SK-N-SH treated with all-trans-retinoic acid at 6 μM for 48 hours (cell line): ENCODE measurements around the gene SCNN1B.

Experiments used
- ATAC-seq: fragments of 200-7000 bp; cut with Tn5 transposase; 3 replicates; pipeline ENCODE4 v1.9.1; 2020; ENCODE audit warnings: mild to moderate bottlenecking, moderate library complexity
- ARNTL ChIP-seq: fragments of 450-650 bp; formaldehyde crosslinking; IDR thresholded peaks from 2 replicates; pipeline ENCODE4 v1.5.0; 2020; ENCODE audit warnings: low read depth, mild to moderate bottlenecking, moderate library complexity, borderline replicate concordance
- BACH2 ChIP-seq: fragments of 250-450 bp; sonication (Bioruptor Pico); IDR thresholded peaks from 2 replicates; pipeline ENCODE4 v1.9.0; 2021; ENCODE audit warnings: mild to moderate bottlenecking, borderline replicate concordance
- CSDC2 ChIP-seq: fragments of 250-450 bp; sonication (Bioruptor Pico); IDR thresholded peaks from 2 replicates; pipeline ENCODE4 v1.5.0; 2020; ENCODE audit warnings: mild to moderate bottlenecking, moderate library complexity
- CSRNP3 ChIP-seq: fragments of 250-450 bp; sonication (Bioruptor Pico); IDR thresholded peaks from 2 replicates; pipeline ENCODE4 v1.5.1; 2021; ENCODE audit warnings: mild to moderate bottlenecking, moderate library complexity
- ESRRG ChIP-seq: fragments of 250-450 bp; sonication (Bioruptor Pico); IDR thresholded peaks from 2 replicates; pipeline ENCODE4 v1.6.1; 2021; ENCODE audit warnings: mild to moderate bottlenecking
- GLIS3 ChIP-seq: fragments of 250-450 bp; sonication (Bioruptor Pico); IDR thresholded peaks from 2 replicates; pipeline ENCODE4 v1.5.0; 2020; ENCODE audit warnings: mild to moderate bottlenecking, moderate library complexity
- ISL1 ChIP-seq: fragments of 250-450 bp; sonication (Bioruptor Pico); IDR thresholded peaks from 2 replicates; pipeline ENCODE4 v2.1.2; 2022; ENCODE audit warnings: mild to moderate bottlenecking, moderate library complexity
- PPARA ChIP-seq: fragments of 250-450 bp; sonication (Bioruptor Pico); IDR thresholded peaks from 2 replicates; pipeline ENCODE4 v1.5.0; 2020; ENCODE audit warnings: mild to moderate bottlenecking, borderline replicate concordance
- RARB ChIP-seq: fragments of 250-450 bp; sonication (Bioruptor Pico); IDR thresholded peaks from 2 replicates; pipeline ENCODE4 v1.8.0; 2021; ENCODE audit warnings: mild to moderate bottlenecking, moderate library complexity
- SNAI2 ChIP-seq: fragments of 250-450 bp; sonication (Bioruptor Pico); IDR thresholded peaks from 2 replicates; pipeline ENCODE4 v1.5.0; 2020; ENCODE audit warnings: mild to moderate bottlenecking, moderate library complexity
- TCF4 ChIP-seq: fragments of 250-450 bp; sonication (Bioruptor Pico); IDR thresholded peaks from 2 replicates; pipeline ENCODE4 v1.8.0; 2021; ENCODE audit warnings: mild to moderate bottlenecking, moderate library complexity, borderline replicate concordance
- TOX ChIP-seq: fragments of 250-450 bp; sonication (Bioruptor Pico); IDR thresholded peaks from 2 replicates; pipeline ENCODE4 v1.8.0; 2021; ENCODE audit warnings: mild to moderate bottlenecking, moderate library complexity, borderline replicate concordance
- ZC3H10 ChIP-seq: fragments of 250-450 bp; sonication (Bioruptor Pico); IDR thresholded peaks from 2 replicates; pipeline ENCODE4 v1.5.1; 2021; ENCODE audit warnings: mild to moderate bottlenecking, moderate library complexity
- ZFP3 ChIP-seq: fragments of 250-450 bp; sonication (Bioruptor Pico); IDR thresholded peaks from 2 replicates; pipeline ENCODE4 v1.5.0; 2020; ENCODE audit warnings: mild to moderate bottlenecking, moderate library complexity
- ZFP30 ChIP-seq: fragments of 450-650 bp; formaldehyde crosslinking; IDR thresholded peaks from 2 replicates; pipeline ENCODE4 v1.5.0; 2022; ENCODE audit warnings: mild to moderate bottlenecking, moderate library complexity
- ZNF565 ChIP-seq: fragments of 450-650 bp; formaldehyde crosslinking; conservative IDR thresholded peaks from 2 replicates; pipeline ENCODE4 v1.5.0; 2020; ENCODE audit warnings: low read depth, mild to moderate bottlenecking, moderate library complexity
- ZNF70 ChIP-seq: fragments of 450-650 bp; formaldehyde crosslinking; IDR thresholded peaks from 2 replicates; pipeline ENCODE4 v1.5.0; 2020; ENCODE audit warnings: mild to moderate bottlenecking, moderate library complexity
- TF ChIP-seq, protein P1 (sequence below): fragments of 250-450 bp; sonication (Bioruptor Pico); IDR thresholded peaks from 2 replicates; pipeline ENCODE4 v1.5.1; 2020; ENCODE audit warnings: low read depth, mild to moderate bottlenecking, moderate library complexity
- TF ChIP-seq, protein P2 (sequence below): fragments of 250-450 bp; sonication (Bioruptor Pico); IDR thresholded peaks from 2 replicates; pipeline ENCODE4 v1.5.0; 2020; ENCODE audit warnings: mild to moderate bottlenecking, moderate library complexity
- TF ChIP-seq, protein P3 (sequence below): fragments of 250-450 bp; sonication (Bioruptor Pico); IDR thresholded peaks from 2 replicates; pipeline ENCODE4 v1.8.0; 2020; ENCODE audit warnings: mild to moderate bottlenecking, moderate library complexity, borderline replicate concordance

The SCNN1B gene

GRCh38 chr16:23367988-23368387 is 65.9 kb downstream of the SCNN1B start:
- TF ChIP-seq PPARA (CRISPR knock-in tag) (no peak), GLIS3 (CRISPR knock-in tag) (no peak), RARB (CRISPR knock-in tag) (no peak), TOX (CRISPR knock-in tag) (no peak), ZNF70 (CRISPR knock-in tag) (no peak), CSDC2 (CRISPR knock-in tag) (no peak), ZFP3 (CRISPR knock-in tag) (no peak), TCF4 (CRISPR knock-in tag) (no peak), ZFP30 (CRISPR knock-in tag) (no peak), SNAI2 (CRISPR knock-in tag) (no peak), CSRNP3 (CRISPR knock-in tag) (no peak), ZC3H10 (CRISPR knock-in tag) (no peak), BACH2 (CRISPR knock-in tag) (no peak), ARNTL (no peak), ISL1 (CRISPR knock-in tag) (no peak), ESRRG (CRISPR knock-in tag) (no peak), ZNF565 (CRISPR knock-in tag) (no peak)
- TF ChIP-seq, protein P1, sequence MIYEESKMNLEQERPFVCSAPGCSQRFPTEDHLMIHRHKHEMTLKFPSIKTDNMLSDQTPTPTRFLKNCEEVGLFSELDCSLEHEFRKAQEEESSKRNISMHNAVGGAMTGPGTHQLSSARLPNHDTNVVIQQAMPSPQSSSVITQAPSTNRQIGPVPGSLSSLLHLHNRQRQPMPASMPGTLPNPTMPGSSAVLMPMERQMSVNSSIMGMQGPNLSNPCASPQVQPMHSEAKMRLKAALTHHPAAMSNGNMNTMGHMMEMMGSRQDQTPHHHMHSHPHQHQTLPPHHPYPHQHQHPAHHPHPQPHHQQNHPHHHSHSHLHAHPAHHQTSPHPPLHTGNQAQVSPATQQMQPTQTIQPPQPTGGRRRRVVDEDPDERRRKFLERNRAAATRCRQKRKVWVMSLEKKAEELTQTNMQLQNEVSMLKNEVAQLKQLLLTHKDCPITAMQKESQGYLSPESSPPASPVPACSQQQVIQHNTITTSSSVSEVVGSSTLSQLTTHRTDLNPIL (CRISPR knock-in tag), result no peak
- TF ChIP-seq, protein P2, sequence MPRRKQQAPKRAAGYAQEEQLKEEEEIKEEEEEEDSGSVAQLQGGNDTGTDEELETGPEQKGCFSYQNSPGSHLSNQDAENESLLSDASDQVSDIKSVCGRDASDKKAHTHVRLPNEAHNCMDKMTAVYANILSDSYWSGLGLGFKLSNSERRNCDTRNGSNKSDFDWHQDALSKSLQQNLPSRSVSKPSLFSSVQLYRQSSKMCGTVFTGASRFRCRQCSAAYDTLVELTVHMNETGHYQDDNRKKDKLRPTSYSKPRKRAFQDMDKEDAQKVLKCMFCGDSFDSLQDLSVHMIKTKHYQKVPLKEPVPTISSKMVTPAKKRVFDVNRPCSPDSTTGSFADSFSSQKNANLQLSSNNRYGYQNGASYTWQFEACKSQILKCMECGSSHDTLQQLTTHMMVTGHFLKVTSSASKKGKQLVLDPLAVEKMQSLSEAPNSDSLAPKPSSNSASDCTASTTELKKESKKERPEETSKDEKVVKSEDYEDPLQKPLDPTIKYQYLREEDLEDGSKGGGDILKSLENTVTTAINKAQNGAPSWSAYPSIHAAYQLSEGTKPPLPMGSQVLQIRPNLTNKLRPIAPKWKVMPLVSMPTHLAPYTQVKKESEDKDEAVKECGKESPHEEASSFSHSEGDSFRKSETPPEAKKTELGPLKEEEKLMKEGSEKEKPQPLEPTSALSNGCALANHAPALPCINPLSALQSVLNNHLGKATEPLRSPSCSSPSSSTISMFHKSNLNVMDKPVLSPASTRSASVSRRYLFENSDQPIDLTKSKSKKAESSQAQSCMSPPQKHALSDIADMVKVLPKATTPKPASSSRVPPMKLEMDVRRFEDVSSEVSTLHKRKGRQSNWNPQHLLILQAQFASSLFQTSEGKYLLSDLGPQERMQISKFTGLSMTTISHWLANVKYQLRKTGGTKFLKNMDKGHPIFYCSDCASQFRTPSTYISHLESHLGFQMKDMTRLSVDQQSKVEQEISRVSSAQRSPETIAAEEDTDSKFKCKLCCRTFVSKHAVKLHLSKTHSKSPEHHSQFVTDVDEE (CRISPR knock-in tag), result no peak
- TF ChIP-seq, protein P3, sequence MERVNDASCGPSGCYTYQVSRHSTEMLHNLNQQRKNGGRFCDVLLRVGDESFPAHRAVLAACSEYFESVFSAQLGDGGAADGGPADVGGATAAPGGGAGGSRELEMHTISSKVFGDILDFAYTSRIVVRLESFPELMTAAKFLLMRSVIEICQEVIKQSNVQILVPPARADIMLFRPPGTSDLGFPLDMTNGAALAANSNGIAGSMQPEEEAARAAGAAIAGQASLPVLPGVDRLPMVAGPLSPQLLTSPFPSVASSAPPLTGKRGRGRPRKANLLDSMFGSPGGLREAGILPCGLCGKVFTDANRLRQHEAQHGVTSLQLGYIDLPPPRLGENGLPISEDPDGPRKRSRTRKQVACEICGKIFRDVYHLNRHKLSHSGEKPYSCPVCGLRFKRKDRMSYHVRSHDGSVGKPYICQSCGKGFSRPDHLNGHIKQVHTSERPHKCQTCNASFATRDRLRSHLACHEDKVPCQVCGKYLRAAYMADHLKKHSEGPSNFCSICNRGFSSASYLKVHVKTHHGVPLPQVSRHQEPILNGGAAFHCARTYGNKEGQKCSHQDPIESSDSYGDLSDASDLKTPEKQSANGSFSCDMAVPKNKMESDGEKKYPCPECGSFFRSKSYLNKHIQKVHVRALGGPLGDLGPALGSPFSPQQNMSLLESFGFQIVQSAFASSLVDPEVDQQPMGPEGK, result no peak
- TF ChIP-seq, all 23 proteins: peak for 0

GRCh38 chr16:23368469-23368868 is 66.4 kb downstream of the SCNN1B start:
- ATAC-seq, result no peak
- TF ChIP-seq RARB (CRISPR knock-in tag) (no peak), ESRRG (CRISPR knock-in tag) (no peak), PPARA (CRISPR knock-in tag) (no peak), ZNF70 (CRISPR knock-in tag) (no peak)
- TF ChIP-seq, protein P3, result no peak

More at GRCh38 chr16:23367988-23368387, 65.9 kb downstream of the SCNN1B start:
- ATAC-seq, result no peak

DNA sequence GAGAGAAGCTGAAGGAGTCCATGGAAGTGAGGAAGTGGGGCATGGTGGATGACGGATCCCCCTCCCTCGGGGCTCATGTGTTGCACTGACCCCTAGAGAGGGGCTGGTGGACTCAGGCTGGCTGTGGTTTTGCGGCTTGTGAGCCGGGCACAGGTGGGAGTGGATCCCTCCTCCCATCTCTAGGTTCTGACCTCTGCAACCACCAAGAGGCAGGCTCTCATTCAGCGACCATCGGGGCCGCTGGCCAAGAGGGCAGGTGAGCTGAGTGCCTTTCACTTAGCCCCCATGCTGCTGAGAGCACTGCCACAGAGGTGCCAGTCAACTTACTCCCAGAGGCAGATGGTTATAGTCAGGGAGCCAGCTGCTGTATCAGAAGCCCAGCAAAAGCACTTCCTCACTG is 67.3 kb downstream of the SCNN1B start:
- no peak for ATAC-seq
- no peak for TF ChIP-seq ESRRG (CRISPR knock-in tag)
- TF ChIP-seq RARB (CRISPR knock-in tag), result no peak
- TF ChIP-seq, protein P3, result no peak
- no peak for TF ChIP-seq ZC3H10 (CRISPR knock-in tag)
